Peyer's patch (tissue), 4 donors: ENCODE results near the gene PARVB.

Source experiments
- POLR2A ChIP-seq, 2 donors: fragments of 450-650 bp; IDR thresholded peaks; one replicate each; pipeline ENCODE4 v1.5.1; 2017; ENCODE audit warnings: antibody characterized with exemption in 2 of 2, mild to moderate bottlenecking in 2 of 2, moderate library complexity in 2 of 2
- TF ChIP-seq, protein P1 (sequence below), 6 experiments: fragments of 450-650 bp in 4 of 6; fragments of 200-600 bp in 2 of 6; sonication (generic) in 1 of 6; IDR thresholded peaks; one replicate each; pipeline ENCODE4 v1.5.1; 2017 to 2019; ENCODE audit warnings: antibody characterized with exemption in 6 of 6, mild to moderate bottlenecking in 3 of 6, moderate library complexity in 1 of 6

DNA sequence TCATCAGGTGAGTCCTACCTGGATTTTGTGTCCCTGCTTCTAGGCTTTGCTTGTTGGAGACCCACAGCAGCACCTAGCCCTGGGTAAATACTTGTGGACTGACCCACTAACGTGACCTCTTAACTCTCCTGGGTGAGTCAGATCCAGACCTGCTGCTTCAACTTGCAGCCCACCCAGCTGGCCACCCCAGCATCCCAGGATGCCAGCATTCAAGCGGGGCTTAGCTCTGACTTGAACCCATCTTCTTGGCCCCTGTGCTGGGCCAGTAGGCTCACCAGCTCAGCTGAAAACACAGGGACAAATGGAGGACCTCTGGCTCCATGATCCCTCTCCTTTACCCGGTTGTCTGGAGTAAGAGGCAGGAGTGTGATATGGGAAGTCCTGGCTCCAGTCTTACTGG is 190.1 kb downstream of the PARVB start:
- TF ChIP-seq, protein P1, sequence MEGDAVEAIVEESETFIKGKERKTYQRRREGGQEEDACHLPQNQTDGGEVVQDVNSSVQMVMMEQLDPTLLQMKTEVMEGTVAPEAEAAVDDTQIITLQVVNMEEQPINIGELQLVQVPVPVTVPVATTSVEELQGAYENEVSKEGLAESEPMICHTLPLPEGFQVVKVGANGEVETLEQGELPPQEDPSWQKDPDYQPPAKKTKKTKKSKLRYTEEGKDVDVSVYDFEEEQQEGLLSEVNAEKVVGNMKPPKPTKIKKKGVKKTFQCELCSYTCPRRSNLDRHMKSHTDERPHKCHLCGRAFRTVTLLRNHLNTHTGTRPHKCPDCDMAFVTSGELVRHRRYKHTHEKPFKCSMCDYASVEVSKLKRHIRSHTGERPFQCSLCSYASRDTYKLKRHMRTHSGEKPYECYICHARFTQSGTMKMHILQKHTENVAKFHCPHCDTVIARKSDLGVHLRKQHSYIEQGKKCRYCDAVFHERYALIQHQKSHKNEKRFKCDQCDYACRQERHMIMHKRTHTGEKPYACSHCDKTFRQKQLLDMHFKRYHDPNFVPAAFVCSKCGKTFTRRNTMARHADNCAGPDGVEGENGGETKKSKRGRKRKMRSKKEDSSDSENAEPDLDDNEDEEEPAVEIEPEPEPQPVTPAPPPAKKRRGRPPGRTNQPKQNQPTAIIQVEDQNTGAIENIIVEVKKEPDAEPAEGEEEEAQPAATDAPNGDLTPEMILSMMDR (IDR thresholded peaks at IDR 0.05) = no peak
- no peak for TF ChIP-seq POLR2A (IDR thresholded peaks at IDR 0.05)
